ENCODE data around the gene TGFBR1. TPM values are rescaled to one million over a fixed set of nuclear protein-coding genes. Genes with fewer than 3 reads are reported as not detected.

TGFBR1 gene
- total and polyA plus RNA-seq, 2 donors (not counting 3 experiments of a cell fraction or from before 2014, with no cell fraction given): 5.8 to 18.6 TPM

DNA sequence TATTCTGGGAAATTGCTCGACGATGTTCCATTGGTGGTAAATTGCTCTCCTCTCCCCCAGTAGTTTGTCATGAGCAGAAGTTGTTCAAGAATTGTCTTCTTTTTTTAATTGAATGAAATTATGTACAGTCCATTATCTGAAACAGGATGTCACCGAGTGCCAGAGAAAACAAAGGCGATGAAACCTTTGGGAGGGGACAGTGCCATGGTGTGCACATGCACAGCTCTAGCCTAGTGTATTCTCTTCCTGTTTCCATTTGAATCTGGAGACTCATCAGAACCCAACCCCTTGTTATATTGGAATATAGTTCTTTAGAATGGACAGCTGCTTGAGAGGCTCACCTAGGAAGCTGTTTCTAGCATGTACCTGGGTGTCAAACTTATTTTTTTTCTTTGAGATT is 41.7 kb downstream of the TGFBR1 start:
- CTCF ChIA-PET: no interaction called here
- BruUV-seq (replicated peaks): no TSS peak
- H3K36me3 ChIP-seq (ENCODE audit: control insufficient read depth in 2 of 2, extremely low read depth in 1 of 2, insufficient read depth in 2 of 2, low read length in 2 of 2): peaks cover 1 to 6% of the 10 kb centered on the region in 2 experiments

More for the DNA sequence above, 41.7 kb downstream of the TGFBR1 start:
- Histone ChIP-seq H2AFZ (ENCODE audit: low read depth, low read length) (no peak overlapping the region), H3K4me2 (ENCODE audit: insufficient read depth, low read length) (no peak overlapping the region), H3K4me1 (ENCODE audit: control insufficient read depth, extremely low read depth, insufficient read depth, low read length) (peaks cover 7% of the 10 kb centered on the region), H4K20me1 (replicated peaks; ENCODE audit: control insufficient read depth, extremely low read depth, insufficient read depth, low read length) (no peaks in the 10 kb centered on the region), H3K4me3 (replicated peaks in 1 of 3; ENCODE audit: insufficient read depth in 1 of 3, low read depth in 1 of 3, low read length in 3 of 3) (no peak overlapping the region), H3K9me1 (replicated peaks; ENCODE audit: control insufficient read depth, extremely low read depth, insufficient read depth, low read length) (no peaks in the 10 kb centered on the region), H3K79me2 (ENCODE audit: control insufficient read depth, insufficient read depth, low read length) (no peaks in the 10 kb centered on the region), H3K27me3 (ENCODE audit: control insufficient read depth in 2 of 2, insufficient read depth in 2 of 2, low read length in 2 of 2) (no peaks in the 10 kb centered on the region), H3K9ac (replicated peaks; ENCODE audit: extremely low read depth, insufficient read depth, low read length) (no peak overlapping the region), H3K27ac (ENCODE audit: insufficient read depth, low read depth, low read length) (no peak overlapping the region), H3K9me3 (replicated peaks; ENCODE audit: control insufficient read depth, insufficient read depth, low read length) (no peaks in the 10 kb centered on the region)
- FAIRE-seq (no peak), DNase-seq (ENCODE audit: low read depth, low spot score) (peak; percentile 25)
- intact Hi-C loops (cut with micrococcal nuclease) (no loop called here), dilution Hi-C loops (cut with MboI; ENCODE audit: extremely low pct_ligation_motif_present, low sequenced_read_pairs) (no loop called here)
- POLR2A ChIA-PET: interaction anchor here (0.9 kb wide), 1 partner anchor 14 kb away, joined by 3 read pairs; no protein-coding TSS in a partner anchor
- TF ChIP-seq EZH2 (IDR thresholded peaks at IDR 0.05; ENCODE audit: borderline replicate concordance, low read depth, low read length, severe bottlenecking) (no peak), FOS (IDR thresholded peaks at IDR 0.05; ENCODE audit: borderline replicate concordance, insufficient read depth, low read length) (no peak), MYC (IDR thresholded peaks at IDR 0.05; ENCODE audit: low read depth, low read length) (no peak), CTCF (IDR thresholded peaks at IDR 0.05; ENCODE audit: extremely low read depth in 1 of 2, insufficient read depth in 1 of 2, low read depth in 1 of 2, low read length in 2 of 2) (no peak), POLR2AphosphoS5 (IDR thresholded peaks at IDR 0.05; ENCODE audit: insufficient read depth, low read depth, low read length) (no peak), GATA2 (IDR thresholded peaks at IDR 0.05; ENCODE audit: insufficient read depth, insufficient read length, low read depth, low read length) (no peak), POLR2A (IDR thresholded peaks at IDR 0.05; ENCODE audit: low read depth, low read length) (no peak), JUN (IDR thresholded peaks at IDR 0.05; ENCODE audit: borderline replicate concordance, insufficient read depth, insufficient read length, low read depth) (no peak)
- TF ChIP-seq, protein P1, sequence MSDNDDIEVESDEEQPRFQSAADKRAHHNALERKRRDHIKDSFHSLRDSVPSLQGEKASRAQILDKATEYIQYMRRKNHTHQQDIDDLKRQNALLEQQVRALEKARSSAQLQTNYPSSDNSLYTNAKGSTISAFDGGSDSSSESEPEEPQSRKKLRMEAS (IDR thresholded peaks at IDR 0.05; ENCODE audit: insufficient read depth, insufficient read length): no peak
